HepG2 (cell line): ENCODE results near the gene KCNH1. TPM values are rescaled to one million over a fixed set of nuclear protein-coding genes. Genes with fewer than 3 reads are reported as not detected.

Experiments
- ATAC-seq: fragments of 200-7000 bp; cut with Tn5 transposase; 3 replicates; pipeline ENCODE4 v1.9.1; 2020; ENCODE audit warnings: mild to moderate bottlenecking, moderate library complexity
- BruUV-seq: library from RNA; stranded (reverse); fragments of 400-500 nt; replicated peaks from 2 replicates; lab custom pipeline; 2021; lab: Mats Ljungman, UMichigan
- CTCF ChIA-PET: fragments of 300-600 bp; formaldehyde crosslinking; extraction: SDS; loops from one replicate; lab custom pipeline; 2021; ENCODE audit warnings: low total read pairs, inconsistent platforms, low intra/inter-chr PET ratio; lab: Yijun Ruan, JAX
- POLR2A ChIA-PET: fragments of 350-600 bp; sonication (Branson Sonifier 250); formaldehyde crosslinking; loops from one replicate; lab custom pipeline; 2020; ENCODE audit warnings: antibody characterized with exemption, inconsistent platforms; lab: Yijun Ruan, JAX
- DNase-seq: peaks from one replicate; pipeline ENCODE4 v3.0.0-alpha.2; 2015; ENCODE audit warnings: low spot score
- FAIRE-seq: peaks from 3 replicates; lab custom pipeline; 2011; peaks lifted over from hg19 to GRCh38; lab: Jason Lieb, UNC
- H2AFZ ChIP-seq: one replicate; pipeline ENCODE4 v1.6.1; 2011; ENCODE audit warnings: low read length, inconsistent platforms
- H3K27ac ChIP-seq: fragments of 300-600 bp; 3 replicates; pipeline ENCODE4 v1.8.0; 2011; ENCODE audit warnings: mixed run types, mild to moderate bottlenecking, mixed read lengths, low read length, inconsistent platforms; ENCODE audit not compliant: insufficient read depth; ENCODE audit errors: extremely low read length
- H3K27me3 ChIP-seq, 2 experiments: fragments of 200-600 bp in 1 of 2; 2 replicates in 1 of 2; 3 replicates in 1 of 2; pipeline versions ENCODE4 v1.6.0 to v1.8.0; 2011; ENCODE audit warnings: low read length in 2 of 2, mild to moderate bottlenecking in 2 of 2, moderate library complexity in 2 of 2, inconsistent platforms in 1 of 2; ENCODE audit not compliant: insufficient read depth in 2 of 2, control insufficient read depth in 1 of 2
- H3K36me3 ChIP-seq, 2 experiments: fragments of 200-600 bp in 1 of 2; replicated peaks in 1 of 2; 2 replicates in 1 of 2; 3 replicates in 1 of 2; pipeline versions ENCODE4 v1.5.1 to v1.8.0; 2011; ENCODE audit warnings: low read length in 2 of 2, inconsistent platforms in 1 of 2; ENCODE audit not compliant: insufficient read depth in 2 of 2, control insufficient read depth in 1 of 2
- H3K4me1 ChIP-seq: 2 replicates; pipeline ENCODE4 v1.5.1; 2012; ENCODE audit warnings: low read length, inconsistent platforms; ENCODE audit not compliant: insufficient read depth
- H3K4me2 ChIP-seq: 2 replicates; pipeline ENCODE4 v1.6.0; 2011; ENCODE audit warnings: low read depth, low read length, inconsistent platforms
- H3K4me3 ChIP-seq, 3 experiments: fragments of 200-600 bp in 1 of 3; sonication (generic), shearing (Covaris generic) in 1 of 3; replicated peaks in 1 of 3; 2 replicates each; pipeline ENCODE4 v1.5.1; 2011 to 2016; ENCODE audit warnings: low read length in 3 of 3, inconsistent platforms in 2 of 3, low read depth in 2 of 3, mild to moderate bottlenecking in 2 of 3, control low read depth in 1 of 3, mixed read lengths in 1 of 3; ENCODE audit not compliant: insufficient read depth in 1 of 3
- H3K79me2 ChIP-seq: one replicate; pipeline ENCODE4 v1.6.1; 2011; ENCODE audit warnings: low read length, inconsistent platforms; ENCODE audit not compliant: insufficient read depth
- H3K9ac ChIP-seq: 2 replicates; pipeline ENCODE4 v1.6.0; 2011; ENCODE audit warnings: mild to moderate bottlenecking, low read depth, low read length, inconsistent platforms; ENCODE audit not compliant: insufficient read depth
- H3K9me3 ChIP-seq: 2 replicates; pipeline ENCODE4 v1.5.1; 2012; ENCODE audit warnings: mild to moderate bottlenecking, low read length
- H4K20me1 ChIP-seq: 2 replicates; pipeline ENCODE4 v1.6.0; 2011; ENCODE audit warnings: inconsistent platforms, mild to moderate bottlenecking, low read length, moderate library complexity; ENCODE audit not compliant: insufficient read depth
- AGO1 ChIP-seq: fragments of 200-400 bp; formaldehyde crosslinking; IDR thresholded peaks from 2 replicates; pipeline ENCODE4 v1.6.1; 2017; ENCODE audit warnings: mild to moderate bottlenecking, low read depth, low read length, moderate library complexity; ENCODE audit not compliant: poor library complexity, severe bottlenecking
- ETV5 ChIP-seq: IDR thresholded peaks from 2 replicates; pipeline ENCODE4 v1.6.1; 2018; ENCODE audit warnings: missing biosample characterization, missing genetic modification reagents, inconsistent platforms, borderline replicate concordance
- IKZF4 ChIP-seq: sonication (generic); formaldehyde crosslinking; IDR thresholded peaks from 2 replicates; pipeline ENCODE4 v1.5.1; 2020; ENCODE audit warnings: borderline replicate concordance, mild to moderate bottlenecking, low read depth, missing genetic modification reagents; ENCODE audit errors: not compliant biosample characterization
- NBN ChIP-seq: fragments of 450-650 bp; conservative IDR thresholded peaks from 2 replicates; pipeline ENCODE4 v1.6.1; 2017
- NR2C2 ChIP-seq: sonication (generic); formaldehyde crosslinking; IDR thresholded peaks from 2 replicates; pipeline ENCODE4 v1.4.0; 2020; ENCODE audit warnings: missing genetic modification reagents, mild to moderate bottlenecking, moderate library complexity, borderline replicate concordance
- ZIK1 ChIP-seq: sonication (generic); formaldehyde crosslinking; IDR thresholded peaks from 2 replicates; pipeline ENCODE4 v1.5.0; 2020; ENCODE audit warnings: mild to moderate bottlenecking, low read depth, missing genetic modification reagents, borderline replicate concordance
- ZKSCAN5 ChIP-seq: sonication (generic); formaldehyde crosslinking; IDR thresholded peaks from 2 replicates; pipeline ENCODE4 v1.5.1; 2020; ENCODE audit warnings: mild to moderate bottlenecking, missing genetic modification reagents
- ZNF33B ChIP-seq: sonication (generic); formaldehyde crosslinking; IDR thresholded peaks from 2 replicates; pipeline ENCODE4 v1.5.1; 2020; ENCODE audit warnings: mild to moderate bottlenecking, missing genetic modification reagents
- ZNF644 ChIP-seq: IDR thresholded peaks from 2 replicates; pipeline ENCODE4 v1.6.1; 2016; ENCODE audit warnings: low read depth
- whole genome bisulfite sequencing: methylation state at CpG from one replicate; pipeline ENCODE4 v1.1.6; 2017; ENCODE audit warnings: low lambda C conversion rate; 5-methylcytosine and 5-hydroxymethylcytosine counted together
- in situ Hi-C: cut with HindIII; loops from 2 replicates; pipeline ENCODE4 v1.10.0; 2017; ENCODE audit warnings: low pct_unique_long_range_greater_than_20kb; ENCODE audit not compliant: extremely low pct_ligation_motif_present
- intact Hi-C: fragments of 100-400 bp; cut with micrococcal nuclease; formaldehyde crosslinking; loops from one replicate; pipeline ENCODE4 v1.10.0; 2022; ENCODE audit not compliant: unreplicated experiment
- polyA plus RNA-seq, 8 experiments: library from polyadenylated mRNA; depleted of rRNA in 3 of 8; stranded (reverse) in 7 of 8; unstranded in 1 of 8; fragments of >200 nt; fragmentation: Illumina TruSeq in 4 of 8; extraction: Trizol in 4 of 8; gene quantifications; 2 replicates each; pipeline versions ENCODE4 v1.2.1 to v1.2.3, GENCODE V29; 2011 to 2016; ENCODE audit warnings: low read depth in 4 of 8, missing spikeins in 1 of 8, mixed read lengths in 1 of 8; ENCODE audit not compliant: insufficient read depth in 1 of 8
- total RNA-seq, 5 experiments: library from RNA; depleted of rRNA; stranded (reverse); fragments of >200 nt; fragmentation: Illumina TruSeq; extraction: Trizol; gene quantifications; 2 replicates each; pipeline ENCODE4 v1.2.3, GENCODE V29; 2016; ENCODE audit warnings: low read depth in 1 of 5
- TF ChIP-seq, protein P1 (sequence below): sonication (generic); formaldehyde crosslinking; IDR thresholded peaks from 2 replicates; pipeline ENCODE4 v1.5.1; 2020; ENCODE audit warnings: mild to moderate bottlenecking, moderate library complexity, missing genetic modification reagents

The KCNH1 gene
- total and polyA plus RNA-seq, 2 of the 13 experiments (the other 11 are each of a cell fraction or from before 2014, with no cell fraction given), result not detected

DNA sequence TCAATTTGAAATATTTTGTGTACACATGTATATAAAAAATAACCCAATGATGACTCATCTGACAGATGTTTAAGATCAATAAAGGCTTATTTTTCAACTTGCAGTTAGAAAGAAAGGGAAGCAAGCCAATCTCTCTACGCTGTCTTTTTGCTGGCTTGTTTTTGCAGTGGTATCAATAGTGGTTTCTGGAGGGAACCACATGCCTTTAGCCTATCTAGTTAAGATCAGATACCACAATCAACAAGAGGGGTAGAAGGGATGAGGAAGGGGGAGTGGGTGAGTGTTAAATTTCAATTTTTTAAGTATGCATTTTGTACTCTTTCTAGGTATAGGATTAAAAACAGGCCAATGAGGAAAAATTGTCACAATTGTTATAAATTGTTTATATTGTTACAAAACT, 276.2 kb downstream of the KCNH1 start:
- no peak overlapping the region for H3K4me3 ChIP-seq
- BruUV-seq, result no TSS peak
- no peak overlapping the region for H3K9ac ChIP-seq
- POLR2A ChIA-PET, result no interaction called here
- TF ChIP-seq AGO1, result no peak
- no peak for TF ChIP-seq NR2C2 (CRISPR knock-in tag)
- TF ChIP-seq ZIK1 (CRISPR knock-in tag), result no peak
- TF ChIP-seq ZNF644 (CRISPR knock-in tag), result no peak
- TF ChIP-seq ETV5 (CRISPR knock-in tag), result no peak
- TF ChIP-seq, protein P1, sequence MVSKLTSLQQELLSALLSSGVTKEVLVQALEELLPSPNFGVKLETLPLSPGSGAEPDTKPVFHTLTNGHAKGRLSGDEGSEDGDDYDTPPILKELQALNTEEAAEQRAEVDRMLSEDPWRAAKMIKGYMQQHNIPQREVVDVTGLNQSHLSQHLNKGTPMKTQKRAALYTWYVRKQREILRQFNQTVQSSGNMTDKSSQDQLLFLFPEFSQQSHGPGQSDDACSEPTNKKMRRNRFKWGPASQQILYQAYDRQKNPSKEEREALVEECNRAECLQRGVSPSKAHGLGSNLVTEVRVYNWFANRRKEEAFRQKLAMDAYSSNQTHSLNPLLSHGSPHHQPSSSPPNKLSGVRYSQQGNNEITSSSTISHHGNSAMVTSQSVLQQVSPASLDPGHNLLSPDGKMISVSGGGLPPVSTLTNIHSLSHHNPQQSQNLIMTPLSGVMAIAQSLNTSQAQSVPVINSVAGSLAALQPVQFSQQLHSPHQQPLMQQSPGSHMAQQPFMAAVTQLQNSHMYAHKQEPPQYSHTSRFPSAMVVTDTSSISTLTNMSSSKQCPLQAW (CRISPR knock-in tag), result no peak
- no peak for TF ChIP-seq NBN
- no peak for TF ChIP-seq IKZF4 (CRISPR knock-in tag)
- TF ChIP-seq ZKSCAN5 (CRISPR knock-in tag), result no peak
- TF ChIP-seq ZNF33B (CRISPR knock-in tag), result no peak
- no peak overlapping the region for H2AFZ ChIP-seq
- intact Hi-C loops, result no loop called here
- in situ Hi-C loops, result no loop called here
- no peak overlapping the region for H3K27ac ChIP-seq
- H4K20me1 ChIP-seq, result no peaks in the 10 kb centered on the region
- no peaks in the 10 kb centered on the region for H3K36me3 ChIP-seq
- H3K79me2 ChIP-seq, result no peaks in the 10 kb centered on the region
- no peaks in the 10 kb centered on the region for H3K9me3 ChIP-seq
- WGBS, result 0% methylated on average over 1 of the region's 1 CpG
- H3K27me3 ChIP-seq, result no peaks in the 10 kb centered on the region
- DNase-seq (no peak), FAIRE-seq (no peak), ATAC-seq (no peak)
- no peak overlapping the region for H3K4me2 ChIP-seq
- no peaks in the 10 kb centered on the region for H3K4me1 ChIP-seq
- CTCF ChIA-PET, result no interaction called here
